HG02981 (cell line): ENCODE data around the gene SLC13A5.

Experiments used
- ATAC-seq: cut with Tn5 transposase; IDR thresholded peaks from one replicate; pipeline ENCODE4 v1.9.1; 2021; ENCODE audit warnings: mild to moderate bottlenecking, moderate library complexity; ENCODE audit not compliant: unreplicated experiment

Gene SLC13A5

DNA sequence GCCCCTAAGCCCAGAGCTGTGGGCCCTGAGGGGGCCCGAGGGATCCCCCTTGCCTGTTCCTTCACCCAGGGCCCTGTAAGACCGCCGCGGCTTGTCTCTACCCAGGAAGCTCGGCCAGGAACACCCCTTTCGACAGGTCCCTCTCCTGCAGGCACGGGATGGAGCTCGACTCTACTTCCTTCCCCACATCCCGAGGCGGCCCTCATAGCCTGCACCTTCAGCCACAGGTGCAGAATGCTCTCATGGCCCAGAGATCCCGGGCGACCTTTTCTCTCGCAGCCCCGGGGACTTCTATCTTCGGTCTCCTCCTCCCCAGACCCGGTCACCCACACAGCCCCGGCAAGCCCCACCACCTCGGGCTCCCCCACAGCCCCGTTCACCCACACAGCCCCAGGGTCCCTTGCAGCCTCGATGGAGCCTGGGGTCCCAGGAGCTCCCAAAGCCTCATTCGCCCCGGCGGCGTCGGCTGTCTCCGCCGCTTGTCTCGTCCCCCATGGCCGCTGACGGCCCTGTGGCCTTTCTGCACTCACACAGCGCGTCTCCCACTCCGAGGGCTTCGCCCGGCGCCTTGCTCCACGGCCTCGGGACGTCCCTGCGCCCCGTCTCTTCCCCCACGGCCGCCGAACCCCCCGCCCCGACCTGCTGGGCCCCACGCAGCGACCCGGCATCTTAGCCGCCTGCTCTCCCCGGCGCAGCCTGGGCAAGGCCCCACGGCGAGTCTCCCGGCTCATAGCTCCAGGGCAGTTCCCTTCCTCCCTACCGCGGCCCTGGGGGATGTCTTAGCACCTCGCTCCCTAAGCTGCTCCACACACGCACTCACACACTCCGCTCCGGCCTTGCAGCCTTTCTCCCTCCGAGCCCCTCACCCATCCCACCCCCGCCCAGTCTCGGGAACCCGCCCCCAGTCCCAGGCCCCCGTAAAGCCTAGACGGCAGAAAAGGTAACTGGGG, 73.3 kb downstream of the SLC13A5 start:
- no peak for ATAC-seq

DNA sequence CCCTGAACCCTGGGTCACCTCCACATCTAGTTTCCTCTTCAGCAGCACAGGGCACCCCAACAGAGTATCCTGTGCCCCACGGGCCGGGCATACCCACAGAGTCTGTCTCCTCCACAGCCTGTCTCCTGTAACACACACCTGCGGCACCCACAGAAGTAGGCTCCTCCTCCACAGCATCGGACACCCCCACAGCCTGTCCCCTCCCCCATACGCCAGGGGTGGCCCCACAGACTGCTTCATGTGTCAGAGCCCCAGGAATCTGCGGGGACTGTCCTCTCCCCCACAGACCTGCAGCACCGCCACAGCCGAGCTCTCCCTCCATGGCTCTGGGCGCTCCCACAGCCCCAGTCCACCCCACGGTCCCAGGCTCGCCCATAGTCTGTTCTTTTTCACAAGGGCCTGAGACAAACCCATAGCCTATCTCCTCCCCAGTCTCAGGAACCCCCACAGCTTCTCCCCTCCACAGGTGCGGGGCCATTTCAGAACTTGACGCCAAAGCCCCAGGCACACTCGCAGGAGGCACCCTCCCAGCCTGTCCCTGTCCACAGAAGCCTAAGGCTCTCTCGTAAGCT, 74.1 kb downstream of the SLC13A5 start:
- ATAC-seq = no peak

- ATAC-seq = no peak
Observed at GRCh38 chr17:6638046-6638908, 74.9 kb downstream of the SLC13A5 start.

- no peak for ATAC-seq
Observed at GRCh38 chr17:6637458-6637840, 75.7 kb downstream of the SLC13A5 start.

DNA sequence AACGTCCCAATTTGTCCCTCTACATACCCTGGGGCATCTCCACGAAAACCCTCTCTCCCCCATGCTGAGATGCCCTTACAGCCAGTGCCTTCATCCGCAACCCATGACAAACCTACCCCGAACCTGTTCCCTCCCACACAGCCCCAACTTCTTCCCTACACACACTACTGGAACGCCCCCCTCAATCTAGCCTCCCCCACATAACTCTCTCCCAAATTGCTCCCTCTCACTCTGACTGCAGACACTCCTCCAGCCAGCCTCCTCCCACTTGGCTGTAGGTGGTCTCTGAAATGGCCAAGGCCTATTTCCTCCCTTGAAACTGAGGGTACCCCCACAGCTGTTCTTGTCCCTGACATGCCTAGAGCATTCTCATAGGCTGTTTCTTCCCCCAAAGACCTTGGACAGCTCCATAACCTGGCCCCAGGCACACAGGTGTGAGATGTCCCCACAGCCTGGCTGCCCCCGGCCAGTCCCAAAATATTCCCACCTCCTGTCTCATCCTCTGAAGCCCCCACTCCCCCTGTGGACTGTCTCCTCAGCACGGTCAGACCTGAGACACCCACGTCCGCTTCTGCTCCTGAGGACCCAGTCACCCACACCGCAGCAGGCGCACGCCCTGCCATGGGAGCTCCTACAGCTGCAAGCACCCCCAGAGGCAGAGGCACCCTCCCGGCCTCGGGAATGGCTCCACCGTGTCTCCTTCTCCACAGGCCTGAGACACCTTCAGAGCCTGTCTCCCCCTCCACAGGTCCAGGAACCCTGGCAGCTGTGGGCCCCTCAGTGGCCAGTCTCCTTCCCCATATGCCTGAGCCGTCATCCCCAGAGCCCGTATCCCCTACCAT, 76.3 kb downstream of the SLC13A5 start:
- ATAC-seq = no peak

- ATAC-seq = no peak
Observed at GRCh38 chr17:6636105-6636504, 77.1 kb downstream of the SLC13A5 start.
